ENCODE results near the gene PTPRD.

GRCh38 chr9:9924376-9924775, 688.4 kb downstream of the PTPRD start:
- TF ChIP-seq CTCF (conservative IDR thresholded peaks at IDR 0.05; ENCODE audit: low read depth, low read length) (no peak), EZH2 (IDR thresholded peaks at IDR 0.05; ENCODE audit: borderline replicate concordance, low read depth, low read length, poor library complexity, severe bottlenecking) (no peak)
